COR-L47 (cell line): ENCODE measurements around the gene NUDT21.

Experiments
- DNase-seq: peaks from one replicate; lab custom pipeline; 2025; lab: John Stamatoyannopoulos, UW

The NUDT21 gene

GRCh38 chr16:56462064-56462796, 11.1 kb upstream of the NUDT21 start:
- no peak for DNase-seq

DNA sequence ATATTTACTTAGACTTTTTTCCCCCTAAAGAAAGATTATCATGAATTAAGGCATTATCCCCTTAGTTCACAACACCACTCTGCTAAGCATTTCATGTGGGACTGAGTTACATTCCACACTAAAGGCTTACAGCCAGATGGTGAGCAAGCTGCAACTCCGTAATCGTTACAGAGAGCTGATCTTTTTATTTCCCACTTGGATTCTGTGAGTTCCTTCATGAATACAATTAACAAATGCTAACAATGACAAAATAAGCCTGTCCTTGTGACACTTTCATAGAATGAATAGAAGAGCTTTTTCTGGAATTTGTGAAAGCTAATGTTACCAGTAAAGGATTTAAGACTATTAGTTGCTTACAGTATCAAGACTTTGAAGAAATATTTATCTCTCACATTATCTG, 9.0 kb upstream of the NUDT21 start:
- no peak for DNase-seq

DNA sequence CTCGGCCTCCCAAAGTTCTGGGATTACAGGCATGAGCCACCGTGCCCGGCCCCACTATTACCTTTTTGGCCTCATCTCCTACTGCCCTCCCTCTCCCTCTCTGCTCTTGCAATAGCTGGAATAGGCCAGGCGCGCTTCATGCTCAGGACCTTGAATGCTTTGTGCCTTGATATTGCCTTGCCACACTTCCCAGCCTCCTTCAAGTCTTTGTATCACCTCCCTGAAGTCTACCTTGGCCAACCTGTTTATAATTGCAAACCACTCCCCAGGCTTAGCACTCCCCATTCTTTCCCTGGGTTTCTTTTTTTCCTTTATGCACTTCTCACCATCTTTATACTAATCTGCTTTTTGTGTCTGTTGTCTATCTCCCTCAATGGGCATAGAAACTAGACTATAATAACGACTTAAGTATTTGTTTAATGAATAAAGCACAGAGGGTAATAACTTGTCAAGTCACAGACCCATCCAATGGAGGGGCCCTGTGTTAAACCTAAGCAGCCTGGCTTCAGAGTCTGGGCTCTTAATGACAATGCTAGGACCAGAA, 6.9 kb upstream of the NUDT21 start:
- DNase-seq = no peak

- DNase-seq = no peak
Measured at GRCh38 chr16:56451753-56452689, 889 bp upstream of the NUDT21 start.

DNA sequence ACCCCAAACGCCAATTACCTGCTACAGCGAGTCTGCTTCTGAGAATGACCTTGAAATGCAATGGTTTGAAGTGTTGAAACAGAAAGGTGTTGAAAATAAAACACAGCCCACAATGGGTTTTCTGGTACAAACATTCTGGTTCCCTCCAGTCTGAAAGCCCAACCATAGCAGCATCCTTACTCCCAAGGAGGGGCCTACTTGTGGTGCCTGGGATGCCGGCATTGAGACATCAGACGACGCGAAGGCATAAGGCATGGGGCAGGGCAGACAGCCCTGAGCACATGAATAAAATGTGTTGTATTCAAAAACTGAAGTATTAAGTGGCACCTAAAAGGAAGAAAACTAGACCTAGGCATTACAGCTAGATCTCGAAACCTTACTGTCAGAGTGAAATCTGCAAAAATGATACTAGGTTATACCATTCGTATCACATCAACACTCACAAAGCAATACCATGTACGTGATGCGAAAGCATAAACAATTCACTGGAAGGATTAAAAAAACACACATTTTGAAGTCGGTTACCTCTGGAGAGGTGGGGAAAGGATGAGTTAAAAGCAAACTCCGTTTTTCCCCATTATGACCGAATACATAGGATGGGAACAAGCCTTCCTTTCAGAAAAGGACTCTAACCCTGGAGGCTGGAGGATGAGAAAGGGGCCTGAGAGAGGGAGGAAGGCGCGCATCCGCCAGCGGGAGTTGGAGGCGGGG, 702 bp downstream of the NUDT21 start:
- DNase-seq = no peak

GRCh38 chr16:56448005-56448404, 3.1 kb downstream of the NUDT21 start:
- no peak for DNase-seq

GRCh38 chr16:56447286-56447685, 3.8 kb downstream of the NUDT21 start:
- no peak for DNase-seq

- DNase-seq = no peak
Measured at GRCh38 chr16:56438038-56438437, 13.1 kb downstream of the NUDT21 start.

- no peak for DNase-seq
Measured at GRCh38 chr16:56436258-56436657, 14.9 kb downstream of the NUDT21 start.

- DNase-seq = no peak
Measured at GRCh38 chr16:56428091-56428490, 23.0 kb downstream of the NUDT21 start.

GRCh38 chr16:56426585-56426984, 24.5 kb downstream of the NUDT21 start:
- no peak for DNase-seq

- DNase-seq = peak; percentile 42
Measured at GRCh38 chr16:56425439-56425832, 25.7 kb downstream of the NUDT21 start, which contains the start of gene AMFR. Gene AMFR (minus strand): TSS chr16:56425545. CDS start chr16:56425327, 218 bp downstream.

- no peak for DNase-seq
Measured at GRCh38 chr16:56424791-56425438, 26.2 kb downstream of the NUDT21 start.

DNA sequence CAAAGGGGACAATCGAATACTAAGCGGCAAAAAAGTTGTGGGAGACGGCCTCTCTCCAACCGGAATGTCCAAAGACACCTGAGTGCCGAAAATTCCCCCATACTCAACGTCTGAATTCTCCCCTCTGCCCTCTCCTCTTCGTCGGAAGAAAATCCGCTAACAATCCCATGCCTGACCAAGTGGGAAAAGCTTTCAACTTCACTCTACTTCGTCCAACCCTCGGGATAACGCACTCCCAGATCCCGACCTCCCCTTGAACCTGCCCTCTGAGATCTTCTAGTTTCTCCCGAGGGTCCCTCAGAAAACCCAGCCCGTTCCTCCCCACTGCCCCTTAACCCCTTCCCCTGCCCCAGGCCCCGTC, 26.7 kb downstream of the NUDT21 start:
- no peak for DNase-seq

DNA sequence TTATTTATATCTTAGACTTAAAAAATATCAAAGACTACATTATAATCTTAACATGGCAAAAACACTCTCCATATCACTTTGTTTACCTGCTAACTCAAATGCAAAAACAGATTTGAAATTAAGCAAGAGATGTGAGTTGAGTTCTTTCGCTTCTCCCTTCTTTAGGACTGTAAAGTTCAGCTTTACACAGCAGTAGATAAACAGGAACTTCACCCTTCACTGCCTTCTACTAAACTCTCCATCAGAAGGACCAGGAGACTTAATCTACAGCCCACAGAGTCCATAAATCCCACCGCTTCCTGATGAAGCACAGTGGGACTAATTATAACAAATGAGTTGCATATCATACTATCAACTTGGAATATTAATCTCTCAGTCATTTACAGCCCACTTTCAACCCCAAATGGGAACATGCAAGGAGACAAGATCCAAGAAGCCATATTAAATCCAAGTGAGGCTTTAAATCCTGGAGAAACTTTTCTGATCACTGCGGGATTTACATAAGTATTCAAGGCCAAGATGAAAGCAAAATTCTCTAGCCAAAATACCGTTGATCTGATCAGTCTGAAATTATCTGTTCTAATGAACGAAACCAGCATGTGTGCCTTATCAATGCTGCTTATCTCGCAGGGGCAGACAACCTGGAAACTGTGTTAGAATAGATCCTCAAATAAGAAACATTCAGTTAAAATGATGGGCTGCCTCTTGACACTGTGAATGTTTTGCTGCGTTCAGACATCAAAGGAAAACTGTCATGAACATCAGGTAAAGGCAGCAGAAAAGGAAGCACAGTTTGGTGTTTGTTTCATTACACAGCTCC, 27.3 kb downstream of the NUDT21 start:
- no peak for DNase-seq

GRCh38 chr16:56422896-56423441, 28.2 kb downstream of the NUDT21 start:
- DNase-seq = no peak

DNA sequence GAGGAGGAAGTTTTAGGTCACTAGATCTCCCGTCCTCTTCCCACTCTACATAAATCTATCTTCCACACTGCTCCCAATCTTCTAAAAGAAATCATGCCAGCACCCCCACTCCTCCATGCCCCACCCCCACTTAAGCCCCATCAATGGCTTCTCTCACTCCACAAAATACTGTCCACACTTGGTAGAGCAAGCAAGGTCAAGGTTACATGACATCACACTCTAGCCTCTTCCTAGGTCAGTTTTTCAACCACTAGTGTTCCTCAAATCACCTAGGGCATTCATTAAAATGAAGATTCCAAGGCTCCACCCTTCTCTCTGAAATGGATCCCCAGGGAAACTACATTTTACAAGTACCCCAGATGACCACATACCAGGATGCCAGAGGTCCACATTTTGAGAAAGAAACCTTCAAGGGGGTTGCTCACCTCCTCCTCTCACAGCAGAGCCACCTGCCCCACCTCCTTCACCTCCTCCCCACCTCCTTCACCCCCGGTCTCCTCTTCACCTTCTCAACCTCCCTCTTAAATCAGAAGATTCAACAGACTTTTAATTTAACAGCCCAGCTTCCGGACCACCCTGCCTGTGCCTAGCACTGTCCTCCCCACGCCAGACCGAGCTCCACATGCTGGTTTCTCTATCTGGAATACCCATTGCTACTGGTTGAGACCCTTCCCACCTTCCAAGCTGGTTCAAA, 29.0 kb downstream of the NUDT21 start:
- no peak for DNase-seq

- no peak for DNase-seq
Measured at GRCh38 chr16:56421313-56421712, 29.8 kb downstream of the NUDT21 start.

DNA sequence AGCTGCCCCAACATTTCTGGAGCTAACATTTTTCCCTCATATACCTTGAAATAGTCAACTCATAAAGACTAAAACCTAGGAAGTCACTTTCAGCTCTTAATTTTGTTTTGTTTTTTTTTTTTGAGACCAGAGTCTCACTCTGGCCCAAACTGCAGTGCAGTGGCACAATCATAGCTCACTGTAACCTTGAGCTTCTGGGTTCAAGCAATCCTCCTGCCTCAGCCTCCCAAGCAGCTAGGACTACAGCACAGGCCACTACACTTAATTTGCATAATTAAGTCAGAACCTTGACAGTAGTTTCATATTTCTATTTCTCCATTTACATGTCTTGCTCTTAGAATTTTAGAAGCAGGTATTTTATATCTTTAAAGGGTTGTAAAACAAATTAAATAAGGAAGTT, 30.5 kb downstream of the NUDT21 start:
- DNase-seq = no peak
